Superior temporal gyrus (tissue), 1 donor: Measurements from ENCODE around the gene P2RY12.

ENCODE experiments used
- DNase-seq: peaks from one replicate; pipeline ENCODE4 v3.0.0-alpha.2; 2016; ENCODE audit errors: extremely low spot score

Gene P2RY12

DNA sequence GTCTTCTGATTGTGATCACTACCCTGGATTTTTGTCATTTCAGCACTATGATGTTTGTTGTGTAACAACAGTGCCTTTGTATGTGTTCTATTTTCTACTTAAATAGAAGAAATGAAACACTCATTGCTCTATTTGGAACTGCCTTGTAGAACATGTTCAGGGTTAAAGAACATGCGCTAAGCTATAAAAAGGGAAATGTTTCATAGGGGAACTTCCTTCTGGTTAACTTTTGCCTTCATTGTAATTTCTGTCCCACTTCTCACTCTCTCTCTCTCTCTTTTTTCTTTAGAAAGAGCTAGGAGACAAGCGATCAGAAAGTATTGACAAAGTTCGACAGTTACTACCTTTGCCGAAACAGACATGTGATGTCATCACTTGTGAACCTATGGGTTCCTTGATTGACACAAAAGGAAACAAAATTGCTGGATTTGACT is at the start of gene P2RY12:
Gene P2RY12 (minus strand): TSS at position 13 of the 434 bp plus-strand sequence. CDS start 45,908 bp downstream, outside the sequence.
- DNase-seq: peak; percentile 50

DNA sequence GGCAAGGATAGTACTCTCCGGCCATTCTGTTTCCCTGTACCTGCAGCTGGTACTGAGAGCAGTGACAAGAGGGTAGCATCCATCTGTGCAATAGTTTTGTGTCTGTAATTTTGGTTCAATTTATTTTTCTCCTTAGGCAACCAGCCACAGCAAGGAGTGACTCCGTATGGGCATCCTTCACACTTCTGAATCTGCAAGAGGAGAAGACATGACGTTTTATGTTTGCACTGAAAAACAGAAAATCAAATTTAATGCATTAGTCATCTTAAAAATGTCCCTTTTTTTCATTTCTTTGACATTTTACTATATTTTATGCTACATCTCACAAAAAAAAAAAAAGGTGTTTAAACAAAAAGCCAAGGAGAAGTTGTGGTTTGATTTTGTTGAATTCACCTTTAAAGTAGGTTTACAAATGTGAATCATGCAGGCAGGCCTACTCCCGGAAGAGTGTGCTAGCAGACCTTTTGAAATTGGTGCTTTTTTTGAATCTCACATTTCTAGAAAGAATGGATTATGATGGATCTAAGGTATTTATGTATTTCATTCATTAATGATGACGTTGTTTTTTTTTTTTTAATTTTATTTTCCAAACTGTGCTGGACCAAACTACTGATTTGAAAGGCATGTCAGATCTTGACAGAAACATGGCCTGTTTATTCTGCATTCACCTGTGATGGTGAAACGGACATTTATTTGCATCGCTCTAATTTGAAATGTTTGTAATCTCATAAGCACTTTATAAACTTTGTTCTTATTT is 48.2 kb upstream of the P2RY12 start:
- DNase-seq: no peak

DNA sequence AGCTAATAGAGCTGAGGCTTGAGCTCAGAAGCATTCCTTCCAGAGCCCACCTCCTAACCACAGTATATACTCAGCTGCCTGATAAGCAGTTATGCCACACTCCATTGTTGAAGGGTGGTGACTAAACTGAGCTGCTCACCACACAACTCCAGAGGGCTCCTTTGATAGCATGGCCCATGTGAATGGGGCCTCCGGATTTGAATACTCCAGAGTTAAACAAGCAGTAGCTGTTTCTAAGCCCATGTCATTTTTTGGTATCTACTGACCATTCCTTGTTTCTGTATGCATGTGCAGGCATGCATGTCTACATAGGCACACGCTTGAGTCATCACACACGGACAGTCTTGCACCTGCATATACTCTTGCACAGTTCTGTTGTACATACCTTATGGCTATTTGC is 47.4 kb upstream of the P2RY12 start:
- no peak for DNase-seq

DNA sequence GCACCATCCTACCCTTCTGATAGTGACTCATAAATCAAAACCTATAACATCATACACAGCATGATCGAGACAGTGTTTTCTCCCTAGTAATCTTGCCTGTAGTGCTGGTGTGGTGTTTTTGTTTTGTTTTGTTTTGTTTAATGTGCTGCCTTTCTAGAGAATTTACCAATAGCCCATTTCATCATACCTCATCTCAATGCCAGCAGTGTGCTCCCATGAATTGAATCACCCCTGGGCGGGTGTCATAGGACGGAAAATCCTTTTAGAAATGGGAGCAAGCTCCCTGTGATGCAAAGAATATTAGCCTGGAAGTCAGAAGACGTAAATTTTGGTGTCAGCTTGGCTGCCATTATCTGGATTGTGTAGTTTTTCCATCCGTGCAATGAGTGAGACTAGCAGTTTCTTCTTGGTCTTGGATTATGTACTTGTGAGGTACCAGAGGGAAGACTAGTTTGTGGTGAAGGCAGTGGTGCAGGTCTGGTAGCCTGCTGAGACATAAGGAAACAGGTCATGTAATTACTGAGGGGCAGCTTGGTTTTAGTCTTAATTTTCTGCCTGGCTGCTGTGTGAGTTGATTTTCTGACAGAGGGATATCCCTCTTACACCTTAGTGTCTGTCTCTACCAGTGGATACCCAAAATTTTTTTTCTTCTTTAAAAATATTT is 46.4 kb upstream of the P2RY12 start:
- no peak for DNase-seq

DNA sequence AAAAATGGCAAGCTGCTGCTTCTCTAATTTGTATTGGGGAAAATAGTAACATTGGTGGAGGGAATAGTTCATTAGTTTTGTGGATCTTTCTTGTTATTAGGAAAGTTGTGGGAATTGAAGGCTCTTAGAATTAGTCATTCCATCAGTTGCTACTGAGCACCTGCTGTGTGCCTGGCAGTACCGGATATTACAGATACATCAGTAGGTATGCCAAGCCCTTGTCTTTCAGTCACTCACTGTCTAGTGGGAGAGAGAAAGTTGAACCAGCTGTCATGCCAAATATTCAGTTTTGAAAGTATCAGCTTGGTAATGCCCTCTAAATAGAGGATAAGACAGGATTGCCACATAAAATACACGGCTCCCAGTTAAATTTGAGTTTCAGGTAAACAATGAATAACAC is 43.8 kb upstream of the P2RY12 start:
- no peak for DNase-seq

DNA sequence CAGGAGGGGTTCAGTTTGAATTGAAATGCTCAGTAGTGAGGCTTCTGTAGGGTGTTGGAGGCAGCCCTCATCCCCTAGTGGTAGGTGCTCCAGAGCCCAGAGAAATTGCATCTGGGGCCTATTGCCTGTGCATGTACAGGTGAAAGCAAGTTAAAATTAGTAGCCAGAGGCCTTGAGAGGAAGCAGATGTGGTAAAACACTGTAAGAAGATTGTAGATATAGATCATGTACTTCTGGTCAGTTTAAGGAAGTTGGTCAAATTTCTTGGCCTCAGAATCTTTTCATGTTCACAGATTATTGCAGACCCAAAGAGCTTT is 41.7 kb upstream of the P2RY12 start:
- no peak for DNase-seq

DNA sequence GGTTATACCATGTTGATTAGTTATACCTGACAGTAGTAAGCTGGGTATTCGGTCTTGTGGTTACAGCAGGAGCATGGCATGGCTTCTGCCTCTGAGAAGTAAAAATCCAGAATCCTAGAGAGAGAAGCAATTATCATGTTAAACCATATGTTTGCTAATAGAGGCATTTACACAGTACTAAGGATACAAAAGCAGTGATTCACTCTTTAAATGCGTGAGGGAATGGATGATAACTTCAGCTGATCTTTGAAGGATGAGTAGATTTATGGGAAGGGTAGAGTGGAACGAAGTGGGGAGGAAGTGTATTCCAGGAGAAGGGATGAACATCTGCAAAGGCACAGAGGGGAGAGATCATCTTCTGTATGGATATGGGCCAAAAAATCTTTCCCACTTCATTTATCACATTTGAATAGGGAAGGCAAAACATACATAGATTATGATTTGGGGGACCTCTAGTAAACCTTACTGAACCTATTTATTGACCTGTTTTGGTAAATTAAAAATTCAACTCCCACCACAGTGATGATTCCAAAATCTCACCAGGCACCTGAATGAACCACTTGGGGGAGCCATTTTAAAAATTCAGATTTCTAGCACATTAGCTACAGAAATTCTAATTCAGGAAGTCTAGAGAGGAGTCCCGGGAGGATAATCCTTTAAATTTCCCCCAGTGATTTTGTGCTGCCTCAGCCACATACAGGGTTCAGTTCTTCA is 41.2 kb upstream of the P2RY12 start:
- no peak for DNase-seq

DNA sequence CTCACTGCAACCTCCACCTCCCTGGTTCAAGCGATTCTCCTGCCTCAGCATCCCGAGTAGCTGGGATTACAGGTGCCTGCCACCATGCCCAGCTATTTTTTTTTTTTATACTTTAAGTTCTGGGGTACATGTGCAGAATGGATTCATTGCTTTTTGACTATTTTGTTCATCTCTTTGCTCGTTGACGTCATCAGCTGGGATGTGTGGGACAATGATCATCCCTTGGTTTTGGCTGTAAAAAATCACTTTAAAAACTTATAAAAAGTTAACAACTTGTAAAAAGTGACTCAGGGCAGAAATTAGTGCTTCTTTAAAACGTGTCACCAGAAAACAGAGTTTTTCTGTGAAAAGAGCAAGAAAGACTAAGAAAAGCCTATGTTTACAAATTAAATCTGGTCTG is 38.5 kb upstream of the P2RY12 start:
- no peak for DNase-seq

DNA sequence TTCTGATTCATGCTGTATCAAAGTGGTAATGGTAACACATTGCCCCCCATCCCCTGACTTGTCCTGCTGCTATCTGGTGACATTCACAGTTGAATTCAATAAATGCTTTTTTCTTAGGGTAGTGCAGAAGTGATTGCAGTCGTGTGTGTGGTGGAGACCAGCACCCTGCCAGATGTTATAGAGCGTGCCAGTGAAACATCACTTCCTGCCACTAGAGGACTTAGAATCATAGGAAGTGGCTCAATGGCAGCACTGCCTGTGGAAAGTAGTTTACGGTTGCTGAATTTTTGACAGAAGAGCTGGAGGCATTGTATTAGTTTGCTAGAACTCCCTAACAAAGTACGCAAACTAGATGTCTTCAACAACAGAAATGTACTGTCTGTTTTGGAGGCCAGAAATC is 37.4 kb upstream of the P2RY12 start:
- no peak for DNase-seq

DNA sequence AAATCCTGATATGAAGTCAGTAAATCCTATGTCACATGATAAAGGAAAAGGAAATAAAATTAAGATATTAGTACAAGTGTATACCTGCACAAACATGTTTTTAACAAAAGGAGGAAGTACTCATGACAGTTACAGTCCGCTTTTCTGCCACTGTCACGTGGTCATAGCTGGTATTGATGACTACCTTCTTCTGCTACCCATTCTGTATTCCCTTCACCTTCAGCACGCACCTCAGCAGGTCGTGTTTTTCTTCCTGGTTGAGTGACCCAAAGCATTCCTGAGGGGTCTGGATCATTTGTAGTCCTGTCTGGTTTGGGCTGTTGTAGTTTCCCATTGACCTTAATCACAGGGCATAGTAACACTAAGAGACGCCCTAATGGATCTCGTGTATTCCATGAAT is 35.3 kb upstream of the P2RY12 start:
- no peak for DNase-seq

DNA sequence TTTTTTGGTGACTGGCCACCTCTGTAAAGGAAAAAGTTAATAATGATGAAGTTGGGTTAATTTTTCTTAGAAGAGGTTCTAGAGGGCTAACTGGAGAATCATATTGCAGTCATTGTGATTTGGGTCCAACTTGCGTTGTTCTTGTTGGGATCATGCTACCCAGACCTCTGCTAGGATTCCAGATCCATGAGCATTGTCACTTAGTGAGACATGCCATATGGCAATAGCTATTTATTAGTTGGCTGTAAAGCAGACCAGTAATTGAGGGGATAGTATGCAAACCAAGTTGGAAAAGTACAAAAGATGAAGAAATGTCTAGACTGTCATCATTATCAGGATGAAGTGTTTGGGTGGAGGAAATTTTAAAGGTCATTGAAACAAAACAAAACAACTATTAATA is 30.7 kb upstream of the P2RY12 start:
- DNase-seq: no peak

DNA sequence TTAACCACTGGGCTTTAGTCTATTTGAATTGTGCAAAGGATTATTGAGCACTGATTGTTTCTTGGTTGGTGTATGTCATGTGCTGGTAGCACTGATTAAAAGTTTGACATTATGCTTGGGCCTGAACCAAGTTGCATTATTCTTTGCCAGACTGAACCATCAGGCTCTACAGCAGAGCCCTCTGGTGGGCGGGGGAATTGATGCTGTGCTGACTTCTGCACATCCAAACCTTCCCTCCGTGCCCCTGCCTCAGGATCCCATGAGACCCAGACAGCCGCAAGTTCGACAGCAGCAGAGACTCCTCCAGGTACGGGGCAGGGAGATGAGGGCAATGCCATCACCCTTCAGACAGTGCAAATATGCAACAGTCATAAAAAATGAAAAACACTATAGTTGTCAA is 28.4 kb upstream of the P2RY12 start:
- no peak for DNase-seq

DNA sequence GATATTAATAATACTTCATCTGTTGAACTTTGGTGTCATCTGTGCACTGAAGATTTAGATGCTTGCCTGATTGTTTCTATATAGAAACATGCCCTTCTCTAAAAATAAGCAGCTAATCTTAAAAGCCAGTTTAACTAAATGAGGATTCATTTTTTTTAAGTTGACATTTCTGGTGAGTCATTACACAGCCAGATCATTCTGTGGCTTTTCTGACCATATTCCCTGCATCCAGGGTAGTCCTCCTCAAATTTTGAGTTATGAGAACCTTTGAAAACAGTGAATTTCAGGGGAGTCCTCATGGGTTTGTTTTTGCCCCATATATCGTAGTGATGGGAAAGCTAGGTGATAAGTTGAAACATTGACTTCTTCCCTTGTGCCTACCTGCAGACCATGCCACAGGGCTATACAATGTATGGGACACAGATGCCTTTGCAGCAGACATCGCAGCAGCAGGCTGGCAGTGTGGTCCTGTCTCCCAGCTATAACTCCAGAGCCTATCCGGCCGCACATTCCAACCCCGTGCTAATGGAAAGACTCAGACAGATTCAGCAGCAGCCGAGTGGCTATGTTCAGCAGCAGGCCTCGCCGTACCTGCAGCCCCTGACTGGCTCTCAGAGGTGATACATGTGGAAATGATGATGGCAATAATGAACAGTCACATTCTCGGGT is 26.5 kb upstream of the P2RY12 start:
- no peak for DNase-seq

DNA sequence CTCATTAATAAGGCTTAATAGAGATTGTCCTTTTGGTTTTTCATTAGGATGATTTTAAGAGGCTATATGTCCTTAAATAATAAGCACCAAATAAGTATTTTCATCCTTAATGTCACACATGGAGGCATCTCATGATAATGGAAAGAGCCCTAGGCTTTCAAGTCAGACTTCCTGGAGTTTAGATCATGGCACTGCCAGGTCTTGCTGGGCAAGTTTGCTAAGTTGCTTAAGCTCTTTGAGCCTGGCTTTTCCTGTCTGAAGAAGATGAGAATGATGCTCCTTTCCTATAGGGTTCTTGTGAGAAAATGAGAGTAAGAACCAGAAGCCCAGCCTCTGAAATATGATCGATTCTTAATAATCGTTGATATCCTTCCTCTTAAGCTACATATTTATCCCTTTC is 23.4 kb upstream of the P2RY12 start:
- no peak for DNase-seq

DNA sequence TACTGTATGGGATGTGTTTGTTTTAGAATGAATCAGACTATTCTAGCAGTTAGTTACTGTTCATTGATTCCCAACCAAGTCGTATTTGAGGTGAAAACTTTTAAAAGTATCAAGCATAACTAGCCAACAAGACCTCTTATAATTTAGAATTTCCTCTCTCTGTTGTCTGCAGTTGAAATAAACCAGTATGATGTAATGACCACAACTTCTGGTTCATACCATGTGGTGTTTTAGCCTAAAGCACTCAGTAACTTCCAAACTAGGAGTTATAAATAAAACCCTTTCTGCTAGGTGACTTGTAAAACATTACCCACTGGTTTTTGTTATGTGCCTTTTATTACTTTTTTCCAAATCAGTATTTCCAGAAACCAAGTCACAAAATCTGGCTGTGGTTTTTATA is 19.8 kb upstream of the P2RY12 start:
- no peak for DNase-seq

DNA sequence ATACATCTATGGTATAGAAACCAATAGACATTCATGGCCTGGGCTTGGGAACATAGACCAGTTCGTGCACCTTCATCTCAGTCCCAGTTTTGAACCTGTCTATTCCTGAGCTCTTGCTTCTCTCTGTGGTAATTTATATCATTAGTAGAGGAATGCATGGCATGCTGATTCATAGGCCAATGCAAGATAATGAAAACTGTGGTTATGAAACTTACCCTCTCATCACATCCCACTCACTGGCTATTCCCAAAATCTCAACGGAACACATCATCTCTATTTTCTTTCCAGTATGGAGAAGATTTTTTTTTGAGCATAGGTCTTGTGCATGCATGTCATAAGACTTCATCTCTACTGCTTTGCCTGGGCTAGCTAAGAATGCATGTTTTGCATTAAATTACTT is 18.7 kb upstream of the P2RY12 start:
- DNase-seq: no peak

DNA sequence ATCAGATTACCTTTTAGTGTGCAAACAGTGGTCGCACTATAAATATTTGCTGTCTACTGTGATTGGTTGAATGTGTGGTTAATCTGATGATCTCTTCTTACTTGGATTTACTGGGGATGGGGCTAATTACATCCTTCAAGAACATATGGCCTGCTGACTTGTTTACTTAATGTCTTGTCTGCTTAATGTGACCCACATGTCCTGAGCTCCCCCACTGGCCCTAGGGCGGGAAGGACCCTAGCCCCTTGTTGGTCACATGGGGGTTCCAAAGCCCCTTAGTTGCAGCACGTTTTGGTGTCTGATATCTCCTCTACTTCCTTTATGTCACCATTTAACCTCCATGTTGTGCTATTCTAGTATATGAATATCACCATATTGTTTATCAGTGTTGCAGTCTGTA is 17.8 kb upstream of the P2RY12 start:
- DNase-seq: no peak

DNA sequence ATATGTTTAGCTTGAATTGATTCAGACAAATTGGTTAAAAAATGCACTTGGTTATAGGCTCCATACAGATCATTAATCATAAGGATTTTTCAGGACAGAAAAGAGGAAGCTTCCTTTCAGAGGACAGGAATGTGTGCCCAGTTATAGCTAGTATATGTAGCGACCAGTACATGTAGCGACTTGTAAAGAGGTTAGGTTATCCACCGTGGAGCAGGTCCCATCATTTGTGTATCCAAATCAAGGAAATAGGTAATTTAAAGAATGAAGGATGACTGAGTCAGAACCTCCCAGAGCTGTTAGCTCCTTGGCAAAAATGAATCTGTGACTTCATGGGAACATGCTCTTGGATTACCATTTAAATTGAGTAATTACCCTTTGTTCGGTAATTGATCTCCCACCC is 15.8 kb upstream of the P2RY12 start:
- DNase-seq: no peak

DNA sequence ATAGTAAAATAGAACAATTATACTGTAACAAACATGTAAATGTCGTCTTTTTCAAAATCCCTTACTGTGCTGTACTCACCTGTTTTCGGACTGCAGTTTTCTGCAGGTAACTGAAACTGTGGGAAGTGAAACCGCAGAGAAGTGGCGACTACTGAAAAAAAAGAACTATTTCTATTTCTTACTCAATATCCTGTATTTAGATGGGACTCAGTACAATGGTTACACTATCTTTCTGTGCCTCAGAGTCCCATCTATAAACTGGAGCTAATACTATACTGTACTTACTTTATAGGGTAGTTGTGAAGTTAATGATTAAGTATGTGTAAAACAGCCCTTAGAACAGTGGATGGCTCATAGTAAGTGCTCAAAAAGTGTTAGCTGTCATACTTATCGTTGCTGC is 14.3 kb upstream of the P2RY12 start:
- no peak for DNase-seq

DNA sequence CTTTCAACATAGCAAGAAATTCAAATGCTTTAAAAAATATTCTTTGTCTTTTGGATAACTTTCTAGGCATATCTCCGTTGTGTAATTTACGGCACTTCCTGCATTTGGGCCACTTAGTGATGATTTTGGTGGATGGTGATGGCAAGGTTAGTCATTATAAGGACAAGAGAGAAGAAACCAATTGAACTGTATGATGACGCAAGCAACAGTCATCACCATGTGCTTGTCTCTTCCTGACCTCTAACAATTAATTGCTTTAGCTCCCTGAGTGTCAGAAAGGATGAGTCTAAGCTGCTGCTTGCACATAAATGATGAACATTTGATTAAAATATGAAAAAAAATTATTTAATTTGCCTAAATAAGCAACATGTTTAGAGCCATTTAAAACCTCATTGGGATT is 11.3 kb upstream of the P2RY12 start:
- no peak for DNase-seq

DNA sequence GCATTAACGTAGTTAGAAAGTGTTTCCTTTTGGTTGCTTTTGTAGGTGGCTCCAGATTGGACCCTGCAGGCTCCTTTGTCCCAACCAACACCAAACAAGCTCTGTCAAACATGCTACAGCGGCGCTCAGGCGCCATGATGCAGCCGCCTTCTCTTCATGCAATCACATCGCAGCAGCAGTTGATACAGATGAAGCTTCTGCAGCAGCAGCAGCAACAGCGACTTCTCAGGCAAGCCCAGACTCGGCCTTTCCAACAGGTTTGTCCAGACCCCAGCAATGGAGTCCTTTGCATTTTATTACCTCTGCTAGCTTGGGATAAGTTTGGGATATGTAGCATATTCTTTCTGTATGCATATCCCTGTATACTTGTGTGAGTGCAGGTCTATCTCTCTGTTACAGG is 10.1 kb upstream of the P2RY12 start:
- no peak for DNase-seq

DNA sequence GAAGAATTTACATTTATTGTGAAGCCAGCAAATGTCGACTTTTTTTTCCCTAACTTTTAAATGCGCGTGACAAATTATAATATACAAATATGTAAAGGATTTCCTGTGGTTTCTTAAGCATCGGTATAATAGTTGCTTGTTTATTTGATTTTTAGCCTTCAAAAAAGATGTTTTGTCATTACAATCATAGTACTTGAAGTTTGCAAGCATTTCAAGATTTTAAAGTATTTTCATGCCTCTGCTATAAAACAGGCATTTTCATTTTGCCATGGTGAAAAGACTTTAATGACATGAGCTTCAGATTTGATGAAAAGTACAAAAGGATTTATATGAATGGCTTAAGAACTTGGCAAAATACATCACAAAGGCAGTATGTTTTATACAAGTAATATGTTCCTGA is 9.4 kb upstream of the P2RY12 start:
- no peak for DNase-seq
